DND-41 (cell line): ENCODE data around the gene GRM7.

Experiments used
- ATAC-seq: fragments of 200-7000 bp; cut with Tn5 transposase; 3 replicates; pipeline ENCODE4 v1.9.1; 2021; ENCODE audit warnings: low read depth; ENCODE audit not compliant: insufficient read depth
- DNase-seq: peaks from one replicate; pipeline ENCODE4 v3.0.0-alpha.2; 2020
- H2AFZ ChIP-seq: 2 replicates; pipeline ENCODE4 v1.6.0; 2012; ENCODE audit warnings: low read depth, low read length
- H3K27ac ChIP-seq: 2 replicates; pipeline ENCODE4 v1.5.1; 2012; ENCODE audit warnings: low read length, inconsistent platforms
- H3K27me3 ChIP-seq: fragments of 200-600 bp; sonication (generic); 2 replicates; pipeline ENCODE4 v1.6.0; 2012; ENCODE audit warnings: low read length, mild to moderate bottlenecking, inconsistent platforms; ENCODE audit not compliant: insufficient read depth, poor library complexity
- H3K36me3 ChIP-seq: 2 replicates; pipeline ENCODE4 v1.5.1; 2012; ENCODE audit warnings: low read length, inconsistent platforms; ENCODE audit not compliant: insufficient read depth
- H3K4me1 ChIP-seq: 2 replicates; pipeline ENCODE4 v1.5.1; 2012; ENCODE audit warnings: mild to moderate bottlenecking, low read length; ENCODE audit not compliant: insufficient read depth
- H3K4me2 ChIP-seq: 2 replicates; pipeline ENCODE4 v1.6.0; 2012; ENCODE audit warnings: mild to moderate bottlenecking, moderate library complexity, low read length, inconsistent platforms; ENCODE audit not compliant: insufficient read depth
- H3K4me3 ChIP-seq, 2 experiments: fragments of 200-600 bp in 1 of 2; shearing (Covaris generic) in 1 of 2; 2 replicates each; pipeline ENCODE4 v1.5.1; 2012 to 2016; ENCODE audit warnings: inconsistent platforms in 2 of 2, low read length in 2 of 2, mild to moderate bottlenecking in 2 of 2, low read depth in 1 of 2, moderate library complexity in 1 of 2
- H3K79me2 ChIP-seq: 2 replicates; pipeline ENCODE4 v1.6.0; 2012; ENCODE audit warnings: low read length, inconsistent platforms; ENCODE audit not compliant: insufficient read depth
- H3K9ac ChIP-seq: 2 replicates; pipeline ENCODE4 v1.6.0; 2012; ENCODE audit warnings: low read depth, mild to moderate bottlenecking, inconsistent platforms, low read length, moderate library complexity
- H3K9me3 ChIP-seq: 2 replicates; pipeline ENCODE4 v1.5.1; 2012; ENCODE audit warnings: low read length, moderate library complexity, mild to moderate bottlenecking, inconsistent platforms; ENCODE audit not compliant: insufficient read depth, severe bottlenecking
- H4K20me1 ChIP-seq: 2 replicates; pipeline ENCODE4 v1.6.0; 2012; ENCODE audit warnings: low read length; ENCODE audit not compliant: insufficient read depth
- CTCF ChIP-seq: IDR thresholded peaks from 2 replicates; pipeline ENCODE4 v1.5.1; 2012; ENCODE audit warnings: borderline replicate concordance, low read length, moderate library complexity, mild to moderate bottlenecking; ENCODE audit not compliant: poor library complexity, severe bottlenecking; ENCODE audit errors: extremely low read depth
- EZH2 ChIP-seq: IDR thresholded peaks from 3 replicates; pipeline ENCODE4 v1.6.1; 2012; ENCODE audit warnings: borderline replicate concordance, low read depth, mild to moderate bottlenecking, moderate library complexity, low read length, inconsistent platforms; ENCODE audit not compliant: severe bottlenecking

GRM7 gene

GRCh38 chr3:7754653-7755441, 893.9 kb downstream of the GRM7 start:
- H3K27ac ChIP-seq = no peak overlapping the region
- no peaks in the 10 kb centered on the region for H3K79me2 ChIP-seq
- H3K27me3 ChIP-seq = no peaks in the 10 kb centered on the region
- no peaks in the 10 kb centered on the region for H3K36me3 ChIP-seq
- no peak overlapping the region for H3K9ac ChIP-seq
- no peak overlapping the region for H3K4me2 ChIP-seq
- no peak overlapping the region for H3K4me3 ChIP-seq
- ATAC-seq = no peak
- no peak for TF ChIP-seq EZH2
- TF ChIP-seq CTCF = no peak
- no peak overlapping the region for H2AFZ ChIP-seq
- H4K20me1 ChIP-seq = no peaks in the 10 kb centered on the region
- DNase-seq = no peak
- no peaks in the 10 kb centered on the region for H3K9me3 ChIP-seq
- no peaks in the 10 kb centered on the region for H3K4me1 ChIP-seq

GRCh38 chr3:7759630-7760029, 898.7 kb downstream of the GRM7 start:
- no peaks in the 10 kb centered on the region for H4K20me1 ChIP-seq
- no peaks in the 10 kb centered on the region for H3K36me3 ChIP-seq
- H3K4me3 ChIP-seq = no peak overlapping the region
- no peak for DNase-seq
- no peak for ATAC-seq
- no peaks in the 10 kb centered on the region for H3K27me3 ChIP-seq
- no peak overlapping the region for H3K9ac ChIP-seq
- no peaks in the 10 kb centered on the region for H3K4me1 ChIP-seq
- H3K27ac ChIP-seq = no peak overlapping the region
- TF ChIP-seq EZH2 (no peak), CTCF (no peak)
- H3K4me2 ChIP-seq = no peak overlapping the region
- no peaks in the 10 kb centered on the region for H3K79me2 ChIP-seq
- no peaks in the 10 kb centered on the region for H3K9me3 ChIP-seq
- H2AFZ ChIP-seq = no peak overlapping the region

- no peak overlapping the region for H3K4me3 ChIP-seq
- no peak for DNase-seq
- H3K36me3 ChIP-seq = no peaks in the 10 kb centered on the region
- H3K4me1 ChIP-seq = no peaks in the 10 kb centered on the region
- no peaks in the 10 kb centered on the region for H3K27me3 ChIP-seq
- H4K20me1 ChIP-seq = no peaks in the 10 kb centered on the region
- no peak overlapping the region for H3K9ac ChIP-seq
- H3K27ac ChIP-seq = no peak overlapping the region
- TF ChIP-seq CTCF (no peak), EZH2 (no peak)
- no peak overlapping the region for H3K4me2 ChIP-seq
- no peak overlapping the region for H2AFZ ChIP-seq
- no peaks in the 10 kb centered on the region for H3K79me2 ChIP-seq
- no peaks in the 10 kb centered on the region for H3K9me3 ChIP-seq
- ATAC-seq = no peak
Observed at GRCh38 chr3:7760718-7761117, 899.8 kb downstream of the GRM7 start.

GRCh38 chr3:7764115-7764514, 903.2 kb downstream of the GRM7 start:
- no peak overlapping the region for H3K4me2 ChIP-seq
- ATAC-seq = no peak

More at GRCh38 chr3:7764115-7764514, 903.2 kb downstream of the GRM7 start:
- no peaks in the 10 kb centered on the region for H3K27me3 ChIP-seq
- no peak overlapping the region for H3K4me3 ChIP-seq
- DNase-seq = no peak
- no peaks in the 10 kb centered on the region for H3K79me2 ChIP-seq
- no peaks in the 10 kb centered on the region for H4K20me1 ChIP-seq
- no peak overlapping the region for H3K27ac ChIP-seq
- no peaks in the 10 kb centered on the region for H3K9me3 ChIP-seq
- no peak overlapping the region for H3K9ac ChIP-seq
- no peak for TF ChIP-seq CTCF
- TF ChIP-seq EZH2 = no peak
- H3K4me1 ChIP-seq = no peaks in the 10 kb centered on the region
- H3K36me3 ChIP-seq = no peaks in the 10 kb centered on the region
- H2AFZ ChIP-seq = no peak overlapping the region
